HG03469 (cell line): Measurements from ENCODE around the gene RNF144A.

Experiments used
- ATAC-seq: cut with Tn5 transposase; IDR thresholded peaks from one replicate; pipeline ENCODE4 v1.9.1; 2021; ENCODE audit warnings: mild to moderate bottlenecking, moderate library complexity, moderate number of reproducible peaks; ENCODE audit not compliant: unreplicated experiment

RNF144A gene

DNA sequence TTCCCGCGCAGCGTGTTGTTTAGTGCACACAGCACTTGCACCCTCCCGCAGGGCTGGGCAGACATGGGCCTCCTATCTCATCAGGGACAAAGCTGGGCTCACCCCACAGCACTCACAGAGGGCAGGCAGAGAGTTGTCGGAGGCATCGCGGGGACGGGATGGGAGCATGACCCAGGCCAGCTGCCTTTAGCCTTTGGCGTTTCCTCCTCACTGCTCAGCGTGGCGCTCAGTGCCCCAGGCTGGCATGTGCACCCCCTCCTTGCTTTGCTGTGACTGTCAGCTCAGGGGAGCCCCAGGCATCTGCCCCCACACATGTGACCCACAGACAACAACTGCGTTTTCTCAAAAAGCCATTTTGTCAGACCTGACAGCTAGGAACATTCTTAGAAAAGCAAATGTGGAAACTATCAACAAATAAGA is 101.1 kb downstream of the RNF144A start:
- ATAC-seq: no peak

DNA sequence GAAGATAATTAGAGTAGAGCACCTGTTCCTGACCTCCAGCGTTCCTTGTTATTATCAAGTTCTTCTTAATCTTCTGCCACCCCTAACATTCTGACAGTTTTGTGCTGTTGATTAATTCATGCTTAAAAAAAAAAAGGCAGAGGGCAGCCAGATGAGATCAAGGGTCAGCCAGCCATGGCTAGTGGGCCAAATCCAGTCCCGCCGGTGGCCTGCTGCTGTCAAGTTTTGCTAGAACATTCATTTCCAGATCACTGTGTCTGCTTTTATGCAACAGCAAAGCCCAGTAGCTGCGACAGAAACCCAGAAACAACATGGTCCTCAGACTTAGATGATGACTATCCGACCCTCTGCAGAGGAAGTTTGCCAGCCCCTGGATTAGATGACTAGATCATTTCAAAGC is 101.6 kb downstream of the RNF144A start:
- ATAC-seq: no peak

DNA sequence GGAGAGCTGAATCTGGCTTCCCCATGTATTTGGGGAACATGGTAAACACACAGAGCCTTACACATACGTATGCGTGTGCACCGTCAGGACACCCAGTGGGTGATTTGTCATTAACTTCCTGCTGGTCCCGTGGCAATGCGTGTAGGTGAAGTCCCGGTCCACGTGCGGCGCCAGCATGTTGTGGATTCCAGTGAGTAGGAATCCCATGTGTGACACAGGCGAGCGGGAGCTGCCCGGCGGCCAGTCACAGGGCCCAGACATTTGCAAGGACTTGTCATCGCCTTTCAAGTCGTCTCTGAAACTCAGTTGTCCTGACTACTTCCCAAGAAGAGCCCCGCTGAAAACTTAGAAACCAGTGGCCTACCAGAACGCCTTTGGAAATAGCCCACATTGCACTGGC is 102.0 kb downstream of the RNF144A start:
- no peak for ATAC-seq

- ATAC-seq: no peak
Observed at GRCh38 chr2:7020059-7020458, 102.8 kb downstream of the RNF144A start.

- ATAC-seq: no peak
Observed at GRCh38 chr2:7020468-7020867, 103.3 kb downstream of the RNF144A start.

DNA sequence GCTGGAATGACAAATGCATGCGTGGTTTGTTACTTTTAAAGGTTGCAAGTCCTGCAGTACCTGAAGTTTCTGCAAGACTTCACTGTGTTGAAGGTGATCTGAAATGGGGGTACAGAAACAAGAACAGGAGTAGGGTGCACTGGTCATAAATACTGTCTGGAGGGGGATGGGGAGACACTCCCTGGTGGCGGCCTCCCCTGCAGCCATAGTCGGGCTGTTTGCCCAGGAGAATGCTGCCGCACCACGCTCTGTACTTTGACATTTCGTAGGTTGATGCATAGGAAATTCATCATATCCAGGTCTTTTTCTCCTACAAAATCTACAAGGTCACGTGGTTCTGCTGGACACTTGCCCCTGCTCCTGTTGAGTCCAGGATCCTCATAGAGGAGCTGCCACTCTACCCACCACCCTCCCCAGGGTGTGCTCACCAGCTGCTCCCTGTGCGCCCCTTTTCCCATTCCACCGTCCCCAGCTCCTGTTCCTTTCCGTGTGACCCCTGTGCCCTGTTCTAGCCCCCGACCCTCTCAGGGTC is 103.8 kb downstream of the RNF144A start:
- ATAC-seq: no peak

- no peak for ATAC-seq
Observed at GRCh38 chr2:7022492-7023385, 105.5 kb downstream of the RNF144A start.

DNA sequence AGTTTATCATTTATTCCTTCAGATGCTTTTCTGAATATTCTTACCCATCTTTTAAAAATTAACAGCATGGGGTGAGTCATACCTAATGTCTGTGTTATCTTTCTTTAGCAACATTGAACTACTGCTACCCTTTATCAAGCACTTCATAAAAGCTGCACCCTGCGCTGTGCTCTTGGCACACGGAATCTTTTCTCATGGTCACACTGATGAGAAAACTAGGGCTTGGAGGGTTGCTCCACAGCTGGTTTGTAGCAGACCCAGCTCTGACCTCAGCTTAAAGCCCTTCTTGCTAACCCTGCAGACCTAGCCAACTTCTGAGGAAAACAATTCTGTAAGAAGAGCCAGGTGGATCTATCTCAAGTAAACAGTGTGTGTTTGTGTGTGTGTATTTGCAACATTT is 106.3 kb downstream of the RNF144A start:
- no peak for ATAC-seq

DNA sequence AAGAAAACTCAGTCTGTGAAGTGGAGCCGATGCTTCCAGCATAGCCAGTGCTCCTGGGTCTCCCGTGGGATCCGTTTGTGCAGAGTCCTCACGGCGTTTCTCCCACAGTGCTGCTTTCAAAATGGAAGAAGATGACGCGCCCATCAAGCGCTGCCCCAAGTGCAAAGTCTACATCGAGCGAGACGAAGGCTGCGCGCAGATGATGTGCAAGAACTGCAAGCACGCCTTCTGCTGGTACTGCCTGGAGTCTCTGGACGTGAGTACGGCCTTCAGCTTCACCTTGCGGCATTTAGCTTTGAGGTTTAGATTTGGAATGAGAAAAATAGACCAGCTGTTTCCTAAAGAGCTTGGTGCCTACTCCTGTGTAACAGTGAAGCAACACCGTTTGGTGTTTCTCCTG is 107.0 kb downstream of the RNF144A start:
- no peak for ATAC-seq

DNA sequence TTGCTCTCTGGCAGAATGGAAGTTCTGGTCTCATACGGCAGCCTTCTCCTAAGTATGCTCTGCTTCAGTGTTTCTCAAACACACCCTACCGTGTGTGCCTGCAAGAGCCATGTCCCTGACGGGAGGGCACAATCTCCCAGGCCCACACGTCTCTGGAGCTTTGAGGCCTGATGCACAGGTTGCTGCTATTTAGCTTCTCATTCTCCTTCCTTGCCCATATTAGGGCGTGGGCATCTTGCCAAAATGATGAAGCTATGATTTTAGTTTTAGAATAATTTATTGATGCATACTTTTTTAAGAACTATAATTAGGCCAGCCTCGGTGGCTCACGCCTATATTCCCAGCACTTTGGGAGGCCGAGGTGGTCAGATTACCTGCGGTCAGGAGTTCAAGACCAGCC is 107.9 kb downstream of the RNF144A start:
- no peak for ATAC-seq

DNA sequence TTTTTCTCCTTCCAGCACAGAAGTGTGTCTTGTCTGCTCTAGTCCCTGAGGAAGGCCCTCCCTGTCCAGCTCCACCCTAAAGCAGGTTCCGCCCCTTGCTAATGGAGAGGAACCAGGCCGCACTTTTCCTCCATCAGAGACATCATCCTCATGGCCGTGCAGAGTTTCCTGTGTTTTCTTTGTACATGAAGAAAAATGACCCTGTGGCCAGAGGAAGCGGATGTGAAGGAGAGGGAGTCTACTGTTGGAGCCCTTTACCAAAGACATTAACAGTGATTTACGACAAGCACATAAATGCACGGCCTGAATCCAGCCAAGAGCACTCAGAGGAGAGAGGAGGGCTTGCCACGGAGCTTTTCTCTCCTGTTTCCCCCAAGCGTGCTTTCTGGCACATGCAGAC is 109.5 kb downstream of the RNF144A start:
- ATAC-seq: no peak

DNA sequence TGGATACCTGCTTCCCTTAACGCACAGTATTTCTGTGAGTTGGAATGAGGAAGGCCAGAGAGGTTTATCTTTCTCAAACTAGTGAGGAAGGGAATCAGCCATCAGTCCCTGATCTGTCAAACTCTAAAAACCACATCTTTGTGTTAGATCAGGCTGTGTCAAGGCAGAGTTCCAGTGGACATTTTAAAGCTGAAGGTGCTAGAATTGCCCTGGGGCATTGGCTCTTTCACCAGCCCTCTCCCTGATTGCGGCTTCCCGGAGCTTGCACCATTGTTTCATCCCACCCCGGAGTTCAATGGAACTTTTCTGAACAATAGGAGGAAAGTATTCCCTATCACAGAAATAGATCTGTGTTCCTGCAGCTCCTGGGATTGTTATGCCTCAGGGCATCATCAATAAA is 110.2 kb downstream of the RNF144A start:
- no peak for ATAC-seq

DNA sequence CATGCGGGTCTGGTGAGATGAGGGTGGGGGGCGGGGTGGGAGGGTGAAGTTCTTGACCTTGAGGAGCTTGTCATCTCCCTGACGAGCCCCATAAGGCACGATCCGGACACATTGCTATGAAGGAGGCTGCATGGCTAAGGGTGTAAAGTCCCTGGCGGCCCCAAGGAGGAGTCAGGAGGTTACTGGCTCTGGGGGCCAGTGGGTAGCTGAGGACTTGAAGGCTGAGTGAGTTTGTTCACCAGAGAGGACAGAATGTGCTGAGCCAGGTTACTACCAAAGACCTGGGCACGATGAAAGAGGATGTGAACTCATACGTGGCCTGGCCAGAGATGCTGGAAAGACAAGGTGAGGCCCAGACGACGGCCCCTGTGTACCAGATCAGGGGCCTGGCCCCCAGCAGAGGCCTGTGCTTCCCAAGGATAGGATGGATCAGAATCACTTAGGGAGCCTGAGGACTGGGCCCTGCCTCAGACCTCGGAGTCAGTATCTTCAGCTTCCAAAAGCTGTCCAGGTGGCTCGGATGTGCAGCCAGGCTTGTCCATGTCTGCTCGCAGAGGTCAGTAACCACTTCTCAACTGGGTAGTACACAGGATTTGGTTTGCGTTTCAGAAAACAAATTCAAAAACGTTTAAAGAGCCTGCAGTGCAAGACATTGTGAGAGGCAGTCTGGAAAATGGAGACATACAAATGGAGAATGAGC is 110.9 kb downstream of the RNF144A start:
- ATAC-seq: no peak

GRCh38 chr2:7028846-7029245 is 111.6 kb downstream of the RNF144A start:
- no peak for ATAC-seq

DNA sequence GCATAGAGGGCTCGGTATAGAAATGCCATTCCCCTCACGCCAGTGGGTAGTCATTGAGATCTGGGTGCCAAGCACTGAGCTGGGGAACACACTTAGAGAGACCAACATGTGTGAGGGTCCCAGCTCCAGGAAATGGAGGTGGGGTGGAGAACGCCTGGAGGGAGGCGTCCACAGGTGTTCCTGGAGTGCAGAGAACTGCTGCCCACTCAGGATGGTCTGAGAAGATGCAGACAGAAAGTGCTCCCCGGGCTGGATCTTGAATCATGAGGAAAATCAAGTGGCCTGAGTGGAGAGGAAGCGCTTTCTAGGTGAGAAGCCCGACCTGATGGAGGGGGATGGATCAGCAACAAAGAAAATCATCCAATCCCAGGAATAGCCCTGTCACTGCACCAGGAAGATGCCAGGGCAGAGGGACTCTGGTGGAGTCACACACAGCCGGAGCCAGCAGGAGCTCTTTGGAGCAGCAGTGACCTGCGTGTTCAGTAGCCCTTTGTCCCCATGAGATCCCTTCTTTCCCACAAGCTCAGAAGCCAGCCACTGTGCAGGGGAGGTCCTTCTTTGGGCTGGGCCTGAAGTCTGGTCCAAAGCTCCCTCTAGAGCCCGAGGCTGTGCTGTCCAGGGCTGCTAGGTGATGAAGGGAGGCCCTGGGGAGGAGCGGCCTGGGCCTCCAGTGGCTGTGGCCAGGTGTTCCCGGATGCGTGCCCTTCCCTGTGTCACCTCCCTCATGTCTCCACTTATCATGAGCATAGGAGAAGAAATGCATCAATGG is 112.3 kb downstream of the RNF144A start:
- no peak for ATAC-seq

GRCh38 chr2:7030810-7031209 is 113.6 kb downstream of the RNF144A start:
- no peak for ATAC-seq

DNA sequence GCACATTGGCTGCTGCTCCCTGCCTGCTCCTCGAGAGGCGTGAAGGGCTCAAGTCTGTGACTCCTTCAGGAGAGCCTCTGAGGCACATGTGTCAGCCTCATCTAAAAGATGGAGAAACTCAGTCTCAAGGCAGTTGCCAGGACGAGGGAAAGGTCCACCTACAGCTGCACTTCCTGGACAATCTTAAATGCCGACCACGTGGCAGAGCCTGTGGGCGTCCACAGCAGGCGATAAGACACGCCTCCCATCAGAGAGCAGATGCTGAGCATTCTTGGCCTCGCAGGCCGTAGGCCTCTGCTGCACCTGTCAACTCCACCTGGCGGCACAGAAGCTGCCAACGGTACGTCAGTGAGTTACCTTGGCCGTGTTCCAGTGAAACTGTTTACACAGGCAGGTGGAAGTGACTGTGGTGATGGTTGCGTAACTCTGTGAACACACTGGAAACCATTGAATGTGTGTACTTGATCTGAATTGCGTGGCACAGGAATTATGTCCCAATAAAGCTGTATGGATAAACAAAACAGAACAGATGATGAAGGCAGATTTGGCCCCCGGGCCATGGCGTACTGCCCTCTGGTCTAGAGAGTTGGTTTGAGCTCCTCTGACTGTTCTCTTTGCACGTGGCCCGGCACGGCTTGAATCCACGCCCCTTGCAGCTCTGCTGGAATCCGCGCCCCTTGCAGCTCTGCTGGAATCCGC is 114.5 kb downstream of the RNF144A start:
- ATAC-seq: no peak

DNA sequence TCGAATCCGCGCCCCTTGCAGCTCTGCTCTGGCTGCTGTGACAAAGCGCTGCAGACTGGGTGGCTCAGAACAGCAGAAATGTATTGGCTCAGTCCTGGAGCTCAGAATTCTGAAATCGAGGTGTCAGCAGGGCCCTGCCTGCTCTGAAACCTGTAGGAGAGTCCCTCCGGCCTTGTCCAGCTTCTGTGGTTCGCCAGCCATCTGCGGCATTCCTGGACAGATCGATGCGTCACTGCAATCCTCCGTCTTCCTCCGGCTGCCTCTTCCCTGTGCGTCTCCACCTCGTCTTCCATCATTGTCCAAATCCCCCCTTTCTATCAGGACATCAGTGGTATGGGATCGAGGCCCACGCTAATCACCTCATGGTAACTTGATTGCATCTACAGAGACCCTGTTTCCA is 115.2 kb downstream of the RNF144A start:
- ATAC-seq: no peak

- ATAC-seq: no peak
Observed at GRCh38 chr2:7033136-7033960, 116.1 kb downstream of the RNF144A start.

DNA sequence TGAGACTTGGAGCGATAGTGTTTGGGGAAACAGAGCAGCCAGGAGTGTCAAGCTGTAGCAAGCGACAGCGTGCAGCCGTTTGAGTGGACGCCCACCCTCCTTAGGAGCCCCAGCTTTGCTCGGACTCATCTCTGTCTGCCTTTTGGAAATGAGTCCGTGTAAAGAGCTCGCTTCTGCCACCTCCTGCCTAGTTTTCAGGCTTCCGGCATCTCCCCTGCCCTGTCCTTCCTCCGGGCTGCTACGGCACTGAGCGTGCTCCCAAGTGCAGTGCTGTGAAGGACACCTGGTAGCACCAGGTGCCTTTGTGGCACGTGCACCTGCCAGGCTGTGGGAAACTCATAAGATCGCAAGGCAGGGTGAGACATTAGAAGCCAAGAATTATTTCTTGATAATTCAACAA is 117.1 kb downstream of the RNF144A start:
- ATAC-seq: no peak
